Endodermal cell (in vitro differentiated cells): ENCODE data around the gene IYD. TPM values are rescaled to one million over a fixed set of nuclear protein-coding genes. Genes with fewer than 3 reads are reported as not detected.

Source experiments
- DNase-seq: peaks from one replicate; pipeline ENCODE4 v3.0.0-alpha.2; 2017
- H3K27ac ChIP-seq: 2 replicates; pipeline ENCODE4 v1.5.1; 2013; ENCODE audit warnings: mild to moderate bottlenecking, low read depth, low read length, moderate library complexity
- H3K27me3 ChIP-seq: 2 replicates; pipeline ENCODE4 v1.6.1; 2013; ENCODE audit warnings: mild to moderate bottlenecking, low read length, moderate library complexity; ENCODE audit not compliant: insufficient read depth, control insufficient read depth, poor library complexity, severe bottlenecking
- H3K36me3 ChIP-seq: 2 replicates; pipeline ENCODE4 v1.7.0; 2013; ENCODE audit warnings: mild to moderate bottlenecking, low read length, moderate library complexity; ENCODE audit not compliant: control insufficient read depth, insufficient read depth
- H3K4me1 ChIP-seq: one replicate; pipeline ENCODE4 v1.7.0; 2013; ENCODE audit warnings: low read length; ENCODE audit not compliant: control insufficient read depth, insufficient read depth
- H3K4me3 ChIP-seq: 2 replicates; pipeline ENCODE4 v1.5.1; 2013; ENCODE audit warnings: mild to moderate bottlenecking, low read length, moderate library complexity
- H3K9ac ChIP-seq: 2 replicates; pipeline ENCODE4 v1.6.1; 2013; ENCODE audit warnings: mild to moderate bottlenecking, low read length, moderate library complexity; ENCODE audit not compliant: poor library complexity, severe bottlenecking; ENCODE audit errors: extremely low read depth
- H3K9me3 ChIP-seq: 2 replicates; pipeline ENCODE4 v1.6.1; 2013; ENCODE audit warnings: mild to moderate bottlenecking, low read length, moderate library complexity; ENCODE audit not compliant: control insufficient read depth
- H3K27ac Mint-ChIP-seq: 2 replicates; pipeline ENCODE4 v1.8.0; 2020; ENCODE audit warnings: mixed read lengths
- H3K27me3 Mint-ChIP-seq: 2 replicates; pipeline ENCODE4 v1.8.0; 2021; ENCODE audit warnings: mild to moderate bottlenecking, mixed read lengths; ENCODE audit not compliant: insufficient read depth
- H3K36me3 Mint-ChIP-seq: 2 replicates; pipeline ENCODE4 v1.8.0; 2020; ENCODE audit warnings: low read depth, mixed read lengths
- H3K4me1 Mint-ChIP-seq: 2 replicates; pipeline ENCODE4 v1.8.0; 2020; ENCODE audit warnings: mixed read lengths
- H3K4me3 Mint-ChIP-seq: 2 replicates; pipeline ENCODE4 v1.8.0; 2020; ENCODE audit warnings: mild to moderate bottlenecking, moderate library complexity, mixed read lengths
- H3K9me3 Mint-ChIP-seq: 2 replicates; pipeline ENCODE4 v1.8.0; 2020; ENCODE audit warnings: mild to moderate bottlenecking, mixed read lengths
- CTCF ChIP-seq: fragments of 200-600 bp; sonication (generic); conservative IDR thresholded peaks from 2 replicates; pipeline ENCODE4 v1.5.0; 2021; ENCODE audit warnings: antibody characterized with exemption, mild to moderate bottlenecking
- WGBS, 2 experiments: methylation state at CpG; one replicate each; pipeline versions ENCODE4 v1.1.5 to v1.1.7; 2013; ENCODE audit warnings: missing lambda C conversion rate in 2 of 2, mixed read lengths in 1 of 2; ENCODE audit not compliant: insufficient coverage in 1 of 2, insufficient read length in 1 of 2; 5-methylcytosine and 5-hydroxymethylcytosine counted together
- total RNA-seq, 2 donors: library from RNA; stranded (reverse); fragmentation: NEBNext Ultra II Directional in 1 of 2; extraction: Animal tissue kit (Norgen Biotek cat#: 25700) in 1 of 2; gene quantifications; 2 replicates in 1 of 2; 3 replicates in 1 of 2; pipeline ENCODE4 v1.2.1, GENCODE V29; 2021

The IYD gene
- total RNA-seq, 2 donors from 2014 or later = not detected

GRCh38 chr6:150427843-150428242, 59.0 kb downstream of the IYD start:
- Histone ChIP-seq H3K36me3 (no peaks in the 10 kb centered on the region), H3K9ac (no peak overlapping the region), H3K4me1 (no peaks in the 10 kb centered on the region), H3K27me3 (no peaks in the 10 kb centered on the region), H3K27ac (no peak overlapping the region), H3K4me3 (no peak overlapping the region), H3K9me3 (no peaks in the 10 kb centered on the region)
- Mint-ChIP-seq H3K9me3 (no peaks in the 10 kb centered on the region), H3K4me1 (peaks cover 6% of the 10 kb centered on the region), H3K36me3 (no peaks in the 10 kb centered on the region), H3K4me3 (no peak overlapping the region), H3K27ac (no peak overlapping the region), H3K27me3 (no peaks in the 10 kb centered on the region)
- no peak for DNase-seq
- TF ChIP-seq CTCF = no peak
- WGBS, 2 experiments = 80 to 88% methylated on average over 1 to 2 of the region's 2 CpGs

DNA sequence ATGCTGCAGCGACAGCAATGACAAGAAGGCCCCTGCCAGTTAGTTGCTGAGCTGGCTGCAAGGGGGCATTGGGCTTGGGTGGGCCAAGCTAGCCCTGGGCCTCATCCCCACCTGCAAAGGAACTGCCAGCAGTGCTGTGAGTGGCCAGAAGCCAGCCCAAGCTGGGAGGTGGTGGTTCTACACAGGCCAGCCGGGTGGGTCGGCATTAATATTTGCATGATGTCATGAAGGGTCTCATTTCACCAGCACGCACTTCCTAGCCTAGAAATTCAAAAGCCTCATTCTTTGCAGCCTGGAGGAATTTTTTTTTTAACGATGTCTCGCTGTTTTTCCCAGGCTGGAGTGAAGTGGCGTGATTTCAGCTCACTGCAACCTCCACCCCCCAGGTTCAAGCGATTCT, 62.0 kb downstream of the IYD start:
- H3K4me1 Mint-ChIP-seq = peaks cover 7% of the 10 kb centered on the region
- Histone ChIP-seq H3K4me1 (no peaks in the 10 kb centered on the region), H3K27me3 (no peaks in the 10 kb centered on the region), H3K9me3 (no peaks in the 10 kb centered on the region), H3K27ac (no peak overlapping the region), H3K9ac (no peak overlapping the region), H3K36me3 (no peaks in the 10 kb centered on the region), H3K4me3 (no peak overlapping the region)
- H3K36me3 Mint-ChIP-seq = no peaks in the 10 kb centered on the region
- 92 to 94% methylated on average over 5 to 8 of the region's 8 CpGs for WGBS, 2 experiments
- H3K27me3 Mint-ChIP-seq = peaks cover 6% of the 10 kb centered on the region
- H3K9me3 Mint-ChIP-seq = no peaks in the 10 kb centered on the region
- no peak overlapping the region for H3K27ac Mint-ChIP-seq
- TF ChIP-seq CTCF = no peak
- no peak overlapping the region for H3K4me3 Mint-ChIP-seq
- DNase-seq = no peak

- DNase-seq = no peak
- Mint-ChIP-seq H3K27ac (no peak overlapping the region), H3K4me1 (peaks cover 7% of the 10 kb centered on the region), H3K36me3 (no peaks in the 10 kb centered on the region), H3K9me3 (no peaks in the 10 kb centered on the region), H3K27me3 (peaks cover 6% of the 10 kb centered on the region), H3K4me3 (no peak overlapping the region)
- no peaks in the 10 kb centered on the region for H3K27me3 ChIP-seq
- 94% methylated on average over 2 of the region's 3 CpGs; no CpG with 5 or more reads in 1 of the 2 experiments for WGBS, 2 experiments
- H3K9ac ChIP-seq = no peak overlapping the region
- H3K36me3 ChIP-seq = no peaks in the 10 kb centered on the region
- H3K4me1 ChIP-seq = no peaks in the 10 kb centered on the region
- H3K9me3 ChIP-seq = no peaks in the 10 kb centered on the region
- TF ChIP-seq CTCF = no peak
- no peak overlapping the region for H3K4me3 ChIP-seq
- no peak overlapping the region for H3K27ac ChIP-seq
Observed at GRCh38 chr6:150435360-150435759, 66.5 kb downstream of the IYD start.
